HG03521 (cell line): Measurements from ENCODE around the gene GPR183.
A peak's percentile ranks its signal among the peaks of the same experiment; 100 is the strongest.

Experiments
- ATAC-seq: cut with Tn5 transposase; IDR thresholded peaks from one replicate; pipeline ENCODE4 v1.9.1; 2021; ENCODE audit warnings: mild to moderate bottlenecking, moderate library complexity; ENCODE audit not compliant: unreplicated experiment

The GPR183 gene

GRCh38 chr13:99307247-99307646 is at the start of gene GPR183:
Gene GPR183, minus strand, starts transcription at chr13:99307399. Its CDS starts 11,254 bp downstream, at chr13:99296145.
- ATAC-seq = peak; percentile 55

GRCh38 chr13:99356262-99357091 is 49.3 kb upstream of the GPR183 start:
- peak; percentile 65 for ATAC-seq

- peak; percentile 0 for ATAC-seq
Measured at GRCh38 chr13:99356012-99356261, 48.7 kb upstream of the GPR183 start.

- no peak for ATAC-seq
Measured at GRCh38 chr13:99355267-99356011, 48.2 kb upstream of the GPR183 start.

- no peak for ATAC-seq
Measured at GRCh38 chr13:99354371-99354951, 47.3 kb upstream of the GPR183 start.

- no peak for ATAC-seq
Measured at GRCh38 chr13:99353836-99354235, 46.6 kb upstream of the GPR183 start.

- ATAC-seq = no peak
Measured at GRCh38 chr13:99353246-99353600, 46.0 kb upstream of the GPR183 start.

GRCh38 chr13:99352351-99353245 is 45.4 kb upstream of the GPR183 start:
- no peak for ATAC-seq

- ATAC-seq = no peak
Measured at GRCh38 chr13:99351772-99352171, 44.6 kb upstream of the GPR183 start.

- ATAC-seq = no peak
Measured at GRCh38 chr13:99350191-99350590, 43.0 kb upstream of the GPR183 start.

GRCh38 chr13:99347911-99348451 is 40.8 kb upstream of the GPR183 start:
- ATAC-seq = no peak

GRCh38 chr13:99347335-99347878 is 40.2 kb upstream of the GPR183 start:
- ATAC-seq = no peak

GRCh38 chr13:99346335-99347042 is 39.3 kb upstream of the GPR183 start:
- ATAC-seq = no peak

GRCh38 chr13:99345345-99345744 is 38.1 kb upstream of the GPR183 start:
- no peak for ATAC-seq

- ATAC-seq = no peak
Measured at GRCh38 chr13:99344610-99345208, 37.5 kb upstream of the GPR183 start.

GRCh38 chr13:99342723-99343315 is 35.6 kb upstream of the GPR183 start:
- no peak for ATAC-seq

GRCh38 chr13:99341969-99342722 is 34.9 kb upstream of the GPR183 start:
- ATAC-seq = no peak

- no peak for ATAC-seq
Measured at GRCh38 chr13:99340638-99341037, 33.4 kb upstream of the GPR183 start.
